Diencephalon (tissue), 1 donor: ENCODE data around the gene PRKCQ. TPM values are rescaled to one million over a fixed set of nuclear protein-coding genes. Genes with fewer than 3 reads are reported as not detected.

Experiments used
- total RNA-seq: library from RNA; depleted of rRNA; stranded (reverse); fragments of >200 nt; gene quantifications from one replicate; pipeline ENCODE4 v1.2.3, GENCODE V29; 2014

The PRKCQ gene
- 5.3 TPM for total RNA-seq

GRCh38 chr10:6579904-6580278, at the start of gene PRKCQ:
TSS of gene PRKCQ (minus strand) at chr10:6580276. CDS start at chr10:6515135, 65,141 bp downstream.

